ENCODE results near the gene R3HDM2. TPM values are rescaled to one million over a fixed set of nuclear protein-coding genes. Genes with fewer than 3 reads are reported as not detected.
"Not testable (repeated sequence)": the region's sequence is repeated elsewhere in the genome, so short reads cannot be mapped to it uniquely, and the experiment has no call there.

R3HDM2 gene
- polyA plus RNA-seq, 1 donor from 2014 or later: 11.1 TPM

DNA sequence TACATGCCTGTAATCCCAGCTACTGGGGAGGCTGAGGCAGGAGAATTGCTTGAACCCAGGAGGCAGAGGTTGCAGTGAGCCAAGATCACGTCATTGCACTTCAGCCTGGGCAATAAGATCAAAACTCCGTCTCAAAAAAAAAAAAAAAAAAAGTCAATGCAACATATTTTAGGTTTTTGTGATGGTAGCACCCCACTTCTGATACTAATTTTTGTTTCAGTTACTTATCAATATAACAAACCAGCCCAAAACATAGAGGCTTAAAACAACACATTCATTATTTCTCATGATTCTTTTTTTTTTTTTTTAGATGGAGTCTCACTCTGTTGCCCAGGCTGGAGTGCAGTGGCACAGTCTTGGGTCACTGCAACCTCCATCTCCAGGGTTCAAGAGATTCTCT lies 10.6 kb upstream of the R3HDM2 start:
- not testable (repeated sequence) for H3K4me2 ChIP-seq (ENCODE audit: low read length); H3K9me3 ChIP-seq (ENCODE audit: low read length); H3K27me3 ChIP-seq (ENCODE audit: insufficient read depth, low read depth, low read length); H3K4me3 ChIP-seq (ENCODE audit: low read length); H3K27ac ChIP-seq (ENCODE audit: low read length); H3K9ac ChIP-seq (ENCODE audit: low read length); H2AFZ ChIP-seq (ENCODE audit: low read depth, low read length); H3K79me2 ChIP-seq (replicated peaks; ENCODE audit: insufficient read depth, low read length); H3K36me3 ChIP-seq (ENCODE audit: insufficient read depth, low read length); H4K20me1 ChIP-seq (ENCODE audit: insufficient read depth); H3K9me2 ChIP-seq (ENCODE audit: insufficient read depth, low read length); H3F3A ChIP-seq (ENCODE audit: insufficient read depth, low read length, poor library complexity, severe bottlenecking)

DNA sequence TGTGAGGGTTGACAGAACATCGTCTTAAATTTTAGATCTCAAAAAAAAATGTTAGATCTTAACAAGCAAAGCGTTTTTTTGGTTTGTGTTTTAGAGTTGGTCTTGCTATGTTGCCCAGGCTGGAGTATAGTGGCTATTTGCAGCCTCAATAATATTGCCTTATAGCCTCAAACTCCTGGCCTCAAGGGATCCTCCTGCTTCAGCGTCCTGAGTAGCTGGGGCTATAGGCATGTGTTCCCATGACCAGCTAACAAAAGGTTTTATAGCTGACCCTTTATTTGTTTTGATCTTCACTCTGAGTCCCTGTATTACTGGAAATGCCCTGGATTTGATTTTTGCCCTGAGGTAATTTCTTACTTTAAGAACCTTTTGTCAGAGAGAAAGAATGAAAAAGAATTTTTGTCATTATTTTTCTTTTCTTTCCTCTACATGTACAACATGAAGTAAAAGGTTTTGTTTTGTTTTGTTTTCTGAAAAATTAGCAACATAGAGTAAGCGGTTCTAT lies 9.0 kb upstream of the R3HDM2 start:
- H4K20me1 ChIP-seq (ENCODE audit: insufficient read depth): no peaks in the 10 kb centered on the region
- H2AFZ ChIP-seq (ENCODE audit: low read depth, low read length): no peak overlapping the region
- H3K4me3 ChIP-seq (ENCODE audit: low read length): no peak overlapping the region
- H3K4me2 ChIP-seq (ENCODE audit: low read length): no peak overlapping the region
- H3K36me3 ChIP-seq (ENCODE audit: insufficient read depth, low read length): no peaks in the 10 kb centered on the region
- no peaks in the 10 kb centered on the region for H3K79me2 ChIP-seq (replicated peaks; ENCODE audit: insufficient read depth, low read length)
- H3K9me2 ChIP-seq (ENCODE audit: insufficient read depth, low read length): no peaks in the 10 kb centered on the region
- no peaks in the 10 kb centered on the region for H3F3A ChIP-seq (ENCODE audit: insufficient read depth, low read length, poor library complexity, severe bottlenecking)
- H3K9ac ChIP-seq (ENCODE audit: low read length): no peak overlapping the region
- no peaks in the 10 kb centered on the region for H3K9me3 ChIP-seq (ENCODE audit: low read length)
- no peak overlapping the region for H3K27ac ChIP-seq (ENCODE audit: low read length)
- TF ChIP-seq TAF1 (IDR thresholded peaks at IDR 0.05; ENCODE audit: low read depth): no peak
- TF ChIP-seq, protein P1, sequence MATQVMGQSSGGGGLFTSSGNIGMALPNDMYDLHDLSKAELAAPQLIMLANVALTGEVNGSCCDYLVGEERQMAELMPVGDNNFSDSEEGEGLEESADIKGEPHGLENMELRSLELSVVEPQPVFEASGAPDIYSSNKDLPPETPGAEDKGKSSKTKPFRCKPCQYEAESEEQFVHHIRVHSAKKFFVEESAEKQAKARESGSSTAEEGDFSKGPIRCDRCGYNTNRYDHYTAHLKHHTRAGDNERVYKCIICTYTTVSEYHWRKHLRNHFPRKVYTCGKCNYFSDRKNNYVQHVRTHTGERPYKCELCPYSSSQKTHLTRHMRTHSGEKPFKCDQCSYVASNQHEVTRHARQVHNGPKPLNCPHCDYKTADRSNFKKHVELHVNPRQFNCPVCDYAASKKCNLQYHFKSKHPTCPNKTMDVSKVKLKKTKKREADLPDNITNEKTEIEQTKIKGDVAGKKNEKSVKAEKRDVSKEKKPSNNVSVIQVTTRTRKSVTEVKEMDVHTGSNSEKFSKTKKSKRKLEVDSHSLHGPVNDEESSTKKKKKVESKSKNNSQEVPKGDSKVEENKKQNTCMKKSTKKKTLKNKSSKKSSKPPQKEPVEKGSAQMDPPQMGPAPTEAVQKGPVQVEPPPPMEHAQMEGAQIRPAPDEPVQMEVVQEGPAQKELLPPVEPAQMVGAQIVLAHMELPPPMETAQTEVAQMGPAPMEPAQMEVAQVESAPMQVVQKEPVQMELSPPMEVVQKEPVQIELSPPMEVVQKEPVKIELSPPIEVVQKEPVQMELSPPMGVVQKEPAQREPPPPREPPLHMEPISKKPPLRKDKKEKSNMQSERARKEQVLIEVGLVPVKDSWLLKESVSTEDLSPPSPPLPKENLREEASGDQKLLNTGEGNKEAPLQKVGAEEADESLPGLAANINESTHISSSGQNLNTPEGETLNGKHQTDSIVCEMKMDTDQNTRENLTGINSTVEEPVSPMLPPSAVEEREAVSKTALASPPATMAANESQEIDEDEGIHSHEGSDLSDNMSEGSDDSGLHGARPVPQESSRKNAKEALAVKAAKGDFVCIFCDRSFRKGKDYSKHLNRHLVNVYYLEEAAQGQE (IDR thresholded peaks at IDR 0.05; ENCODE audit: borderline replicate concordance): no peak
- no peaks in the 10 kb centered on the region for H3K27me3 ChIP-seq (ENCODE audit: insufficient read depth, low read depth, low read length)

DNA sequence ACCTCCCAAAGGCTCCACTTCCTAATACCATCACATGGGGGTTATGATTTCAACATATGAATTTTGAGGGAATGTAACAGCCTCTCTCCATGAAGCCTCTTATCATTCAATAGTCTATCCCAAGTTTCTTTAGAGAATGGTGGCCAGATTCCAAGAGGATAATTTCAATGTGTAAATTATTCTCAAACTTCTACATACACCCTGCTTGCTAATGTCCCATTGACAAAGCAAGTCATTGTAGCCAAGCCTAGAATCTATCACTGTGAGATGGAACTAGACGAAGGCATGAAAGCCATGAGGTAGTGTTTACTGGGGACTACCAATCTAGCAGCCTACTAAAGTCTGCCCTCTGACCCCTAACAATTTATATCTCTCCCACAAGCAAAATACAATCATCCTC lies 7.6 kb upstream of the R3HDM2 start:
- no peak overlapping the region for H3K27ac ChIP-seq (ENCODE audit: low read length)
- H3K27me3 ChIP-seq (ENCODE audit: insufficient read depth, low read depth, low read length): no peaks in the 10 kb centered on the region
- no peaks in the 10 kb centered on the region for H4K20me1 ChIP-seq (ENCODE audit: insufficient read depth)
- no peaks in the 10 kb centered on the region for H3K9me2 ChIP-seq (ENCODE audit: insufficient read depth, low read length)
- H2AFZ ChIP-seq (ENCODE audit: low read depth, low read length): no peak overlapping the region
- no peak overlapping the region for H3K4me3 ChIP-seq (ENCODE audit: low read length)
- H3K4me2 ChIP-seq (ENCODE audit: low read length): no peak overlapping the region
- H3K9ac ChIP-seq (ENCODE audit: low read length): no peak overlapping the region
- H3K9me3 ChIP-seq (ENCODE audit: low read length): no peaks in the 10 kb centered on the region
- H3F3A ChIP-seq (ENCODE audit: insufficient read depth, low read length, poor library complexity, severe bottlenecking): no peaks in the 10 kb centered on the region
- TF ChIP-seq EZH2 (IDR thresholded peaks at IDR 0.05; ENCODE audit: borderline replicate concordance, insufficient read depth, low read length, poor library complexity, severe bottlenecking) (no peak), EP300 (conservative IDR thresholded peaks at IDR 0.05; ENCODE audit: poor library complexity, severe bottlenecking) (no peak), RAD21 (conservative IDR thresholded peaks at IDR 0.05) (no peak), TAF1 (IDR thresholded peaks at IDR 0.05; ENCODE audit: low read depth) (no peak), POLR2AphosphoS5 (IDR thresholded peaks at IDR 0.05) (no peak), MXI1 (conservative IDR thresholded peaks at IDR 0.05; ENCODE audit: poor library complexity, severe bottlenecking) (no peak), SMC3 (conservative IDR thresholded peaks at IDR 0.05; ENCODE audit: poor library complexity) (no peak)
- TF ChIP-seq, protein P1 (IDR thresholded peaks at IDR 0.05; ENCODE audit: borderline replicate concordance): no peak
- TF ChIP-seq, protein P2, sequence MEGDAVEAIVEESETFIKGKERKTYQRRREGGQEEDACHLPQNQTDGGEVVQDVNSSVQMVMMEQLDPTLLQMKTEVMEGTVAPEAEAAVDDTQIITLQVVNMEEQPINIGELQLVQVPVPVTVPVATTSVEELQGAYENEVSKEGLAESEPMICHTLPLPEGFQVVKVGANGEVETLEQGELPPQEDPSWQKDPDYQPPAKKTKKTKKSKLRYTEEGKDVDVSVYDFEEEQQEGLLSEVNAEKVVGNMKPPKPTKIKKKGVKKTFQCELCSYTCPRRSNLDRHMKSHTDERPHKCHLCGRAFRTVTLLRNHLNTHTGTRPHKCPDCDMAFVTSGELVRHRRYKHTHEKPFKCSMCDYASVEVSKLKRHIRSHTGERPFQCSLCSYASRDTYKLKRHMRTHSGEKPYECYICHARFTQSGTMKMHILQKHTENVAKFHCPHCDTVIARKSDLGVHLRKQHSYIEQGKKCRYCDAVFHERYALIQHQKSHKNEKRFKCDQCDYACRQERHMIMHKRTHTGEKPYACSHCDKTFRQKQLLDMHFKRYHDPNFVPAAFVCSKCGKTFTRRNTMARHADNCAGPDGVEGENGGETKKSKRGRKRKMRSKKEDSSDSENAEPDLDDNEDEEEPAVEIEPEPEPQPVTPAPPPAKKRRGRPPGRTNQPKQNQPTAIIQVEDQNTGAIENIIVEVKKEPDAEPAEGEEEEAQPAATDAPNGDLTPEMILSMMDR (IDR thresholded peaks at IDR 0.05; ENCODE audit: poor library complexity, severe bottlenecking): no peak
- no peaks in the 10 kb centered on the region for H3K79me2 ChIP-seq (replicated peaks; ENCODE audit: insufficient read depth, low read length)
- H3K36me3 ChIP-seq (ENCODE audit: insufficient read depth, low read length): no peaks in the 10 kb centered on the region

Data from neural cell (in vitro differentiated cells).